Ovary (tissue), 3 donors: ENCODE measurements around the gene WDFY1.

Source experiments
- CTCF ChIP-seq, 3 donors: fragments of 450-650 bp in 2 of 3; fragments of 200-600 bp in 1 of 3; IDR thresholded peaks; one replicate each; pipeline versions ENCODE4 v1.5.1 to v1.8.0; 2016 to 2022; ENCODE audit warnings: antibody characterized with exemption in 3 of 3, mild to moderate bottlenecking in 1 of 3
- EP300 ChIP-seq: sonication (generic); formaldehyde crosslinking; IDR thresholded peaks from one replicate; pipeline ENCODE4 v1.6.1; 2017; ENCODE audit warnings: antibody characterized with exemption
- POLR2A ChIP-seq: fragments of 450-650 bp; IDR thresholded peaks from one replicate; pipeline ENCODE4 v1.6.1; 2017; ENCODE audit warnings: antibody characterized with exemption, mild to moderate bottlenecking, moderate library complexity
- donor health status: DM: no; HTN: no; CAD: no.

DNA sequence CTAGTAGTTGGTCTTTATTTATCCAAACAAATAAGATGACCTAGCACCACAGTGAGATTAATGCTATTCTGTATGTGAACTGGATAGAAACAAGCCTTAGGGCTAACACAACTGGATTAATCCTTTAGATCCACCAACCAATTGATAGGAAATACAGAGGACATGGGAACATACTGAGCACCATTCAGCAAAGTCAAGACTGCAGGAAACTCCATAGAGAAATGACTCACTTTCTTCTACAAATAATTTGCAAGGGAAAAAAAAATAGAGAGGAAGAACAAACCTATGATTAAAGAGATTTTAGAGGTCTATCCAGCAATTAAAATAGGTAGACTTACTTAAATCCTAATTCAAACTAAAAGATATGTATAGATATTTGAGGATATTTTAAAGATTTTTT is 23.9 kb downstream of the WDFY1 start:
- TF ChIP-seq POLR2A (no peak), CTCF (IDR thresholded peaks at IDR 0.05) (no peak), EP300 (no peak)
